ENCODE results near the gene MAP1B.
"Not testable (repeated sequence)": the region's sequence is repeated elsewhere in the genome, so short reads cannot be mapped to it uniquely, and the experiment has no call there.

Gene MAP1B

DNA sequence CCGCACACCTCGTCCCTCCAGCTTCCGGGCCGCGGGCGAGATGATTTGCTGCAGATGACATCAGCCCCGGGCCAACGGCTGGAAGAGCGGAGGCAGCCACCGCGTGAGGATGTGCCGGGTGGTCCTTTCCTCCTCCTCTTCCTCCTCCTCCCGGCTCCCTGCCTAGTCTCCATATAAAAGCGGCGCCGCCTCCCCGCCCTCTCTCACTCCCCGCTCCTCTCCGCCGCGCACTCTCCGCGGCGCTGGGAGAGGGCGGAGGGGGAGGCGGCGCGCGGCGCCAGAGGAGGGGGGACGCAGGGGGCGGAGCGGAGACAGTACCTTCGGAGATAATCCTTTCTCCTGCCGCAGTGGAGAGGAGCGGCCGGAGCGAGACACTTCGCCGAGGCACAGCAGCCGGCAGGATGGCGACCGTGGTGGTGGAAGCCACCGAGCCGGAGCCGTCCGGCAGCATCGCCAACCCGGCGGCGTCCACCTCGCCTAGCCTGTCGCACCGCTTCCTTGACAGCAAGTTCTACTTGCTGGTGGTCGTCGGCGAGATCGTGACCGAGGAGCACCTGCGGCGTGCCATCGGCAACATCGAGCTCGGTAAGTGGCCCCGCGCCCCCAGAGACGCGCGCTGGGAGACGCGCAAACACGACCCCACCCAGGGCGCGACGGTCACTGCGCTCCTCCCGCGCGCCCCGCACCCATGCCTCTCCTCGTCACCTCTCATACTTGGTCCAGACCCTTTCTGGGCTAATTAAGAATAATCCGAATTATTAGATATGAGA lies at the start of gene MAP1B:
MAP1B (plus strand) TSS at position 345 of the 770 bp plus-strand sequence; CDS start at position 402, 57 bp downstream.
- DNase-seq (ENCODE audit: low read depth in 2 of 2) = no peak

DNA sequence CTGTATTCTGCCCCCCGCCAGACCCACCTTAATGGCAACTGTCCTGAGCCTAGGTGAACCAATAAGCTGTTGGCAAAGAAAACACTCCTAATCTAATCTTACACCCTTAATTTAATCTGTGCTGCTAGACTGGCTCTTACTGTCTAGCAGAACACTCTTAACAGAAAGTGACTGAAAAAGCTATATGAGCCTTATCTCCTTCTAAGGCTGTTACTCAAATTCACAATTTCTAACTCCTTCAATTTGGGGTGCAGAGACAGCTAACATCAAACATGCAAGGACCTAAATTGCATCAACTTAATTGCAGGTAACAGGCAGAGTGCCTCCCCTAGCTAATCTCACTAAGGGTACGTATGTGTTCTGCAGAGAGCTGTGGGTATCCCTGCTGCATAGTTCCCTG lies 49.5 kb upstream of the MAP1B start:
- DNase-seq (ENCODE audit: low read depth in 2 of 2) = no peak

DNA sequence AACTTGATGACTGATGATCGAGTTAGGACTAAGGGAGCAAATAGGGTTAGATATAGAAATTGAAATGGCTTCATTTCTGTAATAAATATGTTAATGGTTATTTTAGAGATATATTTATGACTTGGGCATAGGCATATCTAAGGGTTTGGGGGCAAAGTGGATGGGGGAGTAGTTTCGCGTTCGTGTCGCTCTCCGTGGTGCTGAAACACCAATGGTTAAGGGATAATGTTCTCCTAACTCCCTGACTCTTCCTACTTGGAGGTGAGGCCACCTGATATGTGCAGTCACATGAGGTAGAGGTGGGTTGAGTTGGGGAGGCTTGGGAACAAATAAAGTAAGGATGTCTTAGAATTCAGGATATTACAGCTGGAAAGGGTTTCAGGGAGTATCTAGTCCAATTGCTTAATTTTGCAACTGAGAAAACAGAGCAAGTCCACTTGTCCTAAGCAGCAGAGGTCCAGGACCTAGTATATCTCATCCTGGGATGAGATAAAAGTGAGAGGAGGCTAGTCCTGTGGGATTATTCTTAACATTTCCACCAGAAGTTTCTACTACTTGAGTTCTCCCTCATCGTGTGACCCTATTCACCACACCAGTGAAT lies 44.0 kb upstream of the MAP1B start:
- DNase-seq (ENCODE audit: low read depth in 2 of 2) = no peak

DNA sequence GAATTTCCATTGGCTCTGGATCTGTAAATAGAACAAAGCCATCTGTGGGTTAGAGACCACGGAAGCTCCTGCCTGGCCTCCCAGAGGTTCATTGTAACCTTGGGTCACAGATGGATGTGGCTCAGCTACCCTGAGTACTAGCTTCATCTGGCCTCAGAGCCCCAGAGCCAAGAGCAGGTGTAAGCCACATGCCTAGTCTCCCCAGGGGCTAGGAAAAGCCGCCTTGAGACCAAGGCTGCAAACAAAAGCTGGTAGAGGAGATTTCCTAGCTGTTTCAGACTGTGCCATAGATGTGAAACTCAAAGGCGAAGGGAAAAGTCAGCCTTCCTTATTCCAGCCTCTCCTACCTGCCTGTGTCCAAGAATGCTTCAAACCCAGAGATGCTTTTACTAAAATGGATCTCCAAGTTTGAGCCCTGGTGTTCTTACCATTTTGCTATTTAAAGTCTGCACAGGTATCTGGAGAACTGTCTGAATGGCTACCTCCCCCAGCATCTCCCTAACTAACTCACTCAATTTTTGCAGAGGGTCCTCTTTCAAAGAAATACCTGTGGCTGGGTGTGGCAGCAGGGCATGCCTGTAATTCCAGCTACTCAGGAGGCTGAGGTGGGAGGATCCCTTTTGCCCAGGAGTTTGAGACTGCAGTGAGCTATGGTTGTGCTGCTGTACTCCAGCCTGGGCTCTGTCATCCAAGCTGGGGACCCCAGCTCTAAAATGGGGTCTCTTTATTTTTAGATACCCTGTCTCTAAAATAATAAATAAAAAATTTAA lies 42.3 kb upstream of the MAP1B start:
- DNase-seq (ENCODE audit: low read depth in 2 of 2) = no peak

DNA sequence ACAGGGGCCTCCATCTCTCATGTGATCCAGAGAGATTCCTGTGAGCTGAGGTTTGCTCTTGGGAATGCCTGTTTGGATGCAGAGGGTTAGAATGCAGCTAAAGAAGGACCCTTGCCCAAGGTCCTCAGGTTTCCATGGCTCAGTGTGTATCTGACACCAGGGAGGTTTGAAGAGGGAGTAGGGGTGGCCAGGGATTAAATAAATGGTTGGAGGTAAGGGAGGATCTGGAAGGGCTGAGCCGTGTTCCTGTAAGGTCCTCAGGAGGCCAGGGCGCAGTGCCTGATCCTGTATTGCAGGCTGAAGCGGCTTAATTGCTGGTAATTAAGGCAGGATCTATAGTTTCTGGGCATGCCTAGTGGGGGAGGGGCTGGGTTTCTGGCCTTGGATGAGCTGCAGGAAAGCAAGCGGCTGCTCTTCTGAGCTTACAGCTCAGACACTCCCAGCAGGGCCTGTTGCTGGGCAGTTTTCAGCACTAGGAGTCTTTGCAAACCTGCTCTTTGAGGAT lies 41.5 kb upstream of the MAP1B start:
- no peak for DNase-seq (ENCODE audit: low read depth in 2 of 2)

DNA sequence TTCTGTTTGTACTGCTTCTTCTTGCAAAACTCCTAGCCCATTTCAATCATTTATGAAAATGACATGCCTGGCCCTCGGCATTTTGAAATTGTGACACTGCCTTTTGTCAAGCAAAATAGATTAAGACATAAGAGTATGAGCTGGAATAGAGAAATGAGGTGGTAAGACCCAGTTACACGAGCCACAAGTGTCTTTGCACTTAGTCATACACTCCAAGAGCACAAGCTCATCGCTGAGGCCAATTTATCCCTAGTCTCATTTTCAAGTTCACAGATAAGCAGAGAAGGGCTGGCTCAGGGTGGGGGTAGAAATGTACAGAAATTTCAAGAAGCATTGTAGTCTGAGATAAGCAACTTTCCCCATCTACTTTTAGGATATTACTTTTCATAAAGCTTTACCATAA lies 40.6 kb upstream of the MAP1B start:
- no peak for DNase-seq (ENCODE audit: low read depth in 2 of 2)

DNA sequence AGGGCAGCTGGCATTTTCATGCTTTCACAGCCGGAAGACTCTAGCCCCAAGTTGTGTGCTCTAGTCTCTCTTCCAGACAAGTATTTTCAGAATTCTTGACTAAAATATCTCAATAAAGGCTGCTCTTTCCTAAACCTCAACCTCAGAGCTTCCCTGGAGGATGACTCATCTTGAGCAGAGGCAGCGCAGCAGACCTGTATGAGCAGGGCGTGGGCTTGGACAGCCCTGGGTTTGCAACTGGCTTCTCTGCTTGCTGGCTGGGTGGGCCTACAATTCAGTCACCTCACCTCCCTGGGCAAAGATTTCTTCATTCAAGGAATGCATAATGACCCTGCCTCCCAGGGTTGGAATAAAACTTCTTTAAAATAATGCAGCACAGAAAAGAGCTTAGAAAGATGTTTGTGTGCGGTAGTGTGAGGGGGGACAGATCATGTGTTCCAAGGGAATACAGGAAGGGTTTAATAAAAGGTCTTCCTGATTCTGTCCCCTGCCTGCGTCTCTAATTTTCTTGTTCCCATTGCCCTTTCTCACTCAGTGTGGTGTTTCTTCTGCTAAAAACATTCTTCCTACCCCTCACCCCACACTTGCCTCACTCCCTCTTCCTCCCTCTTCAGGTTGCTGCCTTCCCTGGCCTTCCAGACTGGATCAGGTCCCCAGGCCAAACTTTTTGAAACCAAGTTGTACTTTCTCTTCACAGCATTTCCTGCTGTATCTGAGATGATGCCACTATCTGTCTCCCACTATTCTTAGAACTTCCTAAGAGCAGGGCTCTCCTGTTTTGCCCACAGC lies 39.4 kb upstream of the MAP1B start:
- DNase-seq (ENCODE audit: low read depth in 2 of 2) = no peak

DNA sequence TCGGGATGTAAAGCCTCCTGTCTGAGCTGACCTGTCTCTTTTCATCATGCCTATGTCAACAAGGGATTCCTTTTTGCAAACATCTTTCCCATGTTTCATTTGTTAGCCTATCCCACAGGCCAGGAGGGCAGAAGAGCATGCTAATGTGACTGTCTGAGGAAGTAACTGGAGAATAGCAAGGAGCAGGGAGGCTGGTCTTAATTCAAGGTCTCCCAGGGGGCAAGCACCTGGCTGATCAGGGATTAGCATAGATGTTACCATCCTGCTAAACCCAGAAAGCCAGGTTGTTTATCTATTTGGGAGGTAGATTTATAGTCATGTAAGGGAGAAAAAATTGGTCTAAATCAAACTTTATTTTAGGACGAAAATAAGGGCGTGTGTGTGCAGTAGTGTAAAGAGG lies 36.7 kb upstream of the MAP1B start:
- DNase-seq (ENCODE audit: low read depth in 2 of 2) = no peak

DNA sequence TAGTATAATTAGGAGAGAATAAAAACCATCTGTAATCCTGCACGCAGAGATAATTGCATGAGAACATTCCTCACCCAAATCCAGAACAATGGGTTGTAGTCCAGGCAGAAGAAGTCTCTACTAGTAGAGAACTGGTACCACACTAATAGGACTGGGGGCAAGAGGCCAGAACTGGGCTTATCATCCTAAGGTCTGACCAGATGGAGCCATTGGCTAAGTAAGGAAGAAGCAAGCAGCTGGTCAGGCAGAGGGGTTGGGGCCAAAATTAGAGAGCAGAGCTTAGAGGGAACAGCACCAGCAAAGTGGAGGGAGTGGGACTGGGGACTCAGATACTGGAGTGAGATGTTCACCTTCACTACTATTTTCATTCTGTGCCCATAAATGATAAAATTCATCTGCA lies 35.4 kb upstream of the MAP1B start:
- DNase-seq (ENCODE audit: low read depth in 2 of 2) = no peak

DNA sequence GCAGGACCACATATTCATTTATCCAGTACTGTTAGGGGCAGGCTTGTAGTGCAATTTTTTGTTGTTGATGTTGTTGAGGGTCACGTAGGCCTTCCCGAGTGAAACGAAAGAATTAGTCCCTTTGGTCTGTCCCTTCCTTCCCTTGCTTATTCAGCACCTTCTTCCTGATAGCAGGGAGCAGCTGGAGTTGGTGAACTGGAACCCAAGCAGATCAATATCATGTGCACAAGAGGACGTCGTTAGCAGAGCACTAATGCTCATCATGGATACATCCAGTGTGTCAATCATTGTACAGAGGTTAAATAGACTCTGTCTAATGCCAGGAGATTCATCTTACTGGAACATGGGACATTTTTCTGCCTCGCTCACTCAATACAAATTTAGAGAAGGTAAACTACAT lies 33.0 kb upstream of the MAP1B start:
- DNase-seq (ENCODE audit: low read depth in 2 of 2) = no peak

DNA sequence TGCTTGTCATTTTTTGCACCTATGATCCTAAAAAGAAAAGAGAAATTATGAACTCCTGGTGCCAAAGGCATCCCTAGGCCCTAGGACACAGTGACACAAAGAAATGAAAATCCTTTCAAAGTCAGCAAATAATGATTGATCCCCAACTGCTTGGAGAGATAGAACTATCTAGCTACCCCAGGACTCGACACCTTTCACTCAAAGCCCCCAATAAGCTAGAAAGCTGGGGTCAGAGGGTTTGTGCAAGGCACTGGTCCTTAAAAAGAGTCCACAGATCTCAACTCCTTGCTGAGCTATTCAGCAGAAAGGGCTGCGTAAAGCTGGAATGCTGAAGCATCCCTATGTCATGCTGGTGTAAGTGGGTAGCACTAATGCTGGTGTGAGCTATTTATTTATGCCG lies 31.8 kb upstream of the MAP1B start:
- no peak for DNase-seq (ENCODE audit: low read depth in 2 of 2)

DNA sequence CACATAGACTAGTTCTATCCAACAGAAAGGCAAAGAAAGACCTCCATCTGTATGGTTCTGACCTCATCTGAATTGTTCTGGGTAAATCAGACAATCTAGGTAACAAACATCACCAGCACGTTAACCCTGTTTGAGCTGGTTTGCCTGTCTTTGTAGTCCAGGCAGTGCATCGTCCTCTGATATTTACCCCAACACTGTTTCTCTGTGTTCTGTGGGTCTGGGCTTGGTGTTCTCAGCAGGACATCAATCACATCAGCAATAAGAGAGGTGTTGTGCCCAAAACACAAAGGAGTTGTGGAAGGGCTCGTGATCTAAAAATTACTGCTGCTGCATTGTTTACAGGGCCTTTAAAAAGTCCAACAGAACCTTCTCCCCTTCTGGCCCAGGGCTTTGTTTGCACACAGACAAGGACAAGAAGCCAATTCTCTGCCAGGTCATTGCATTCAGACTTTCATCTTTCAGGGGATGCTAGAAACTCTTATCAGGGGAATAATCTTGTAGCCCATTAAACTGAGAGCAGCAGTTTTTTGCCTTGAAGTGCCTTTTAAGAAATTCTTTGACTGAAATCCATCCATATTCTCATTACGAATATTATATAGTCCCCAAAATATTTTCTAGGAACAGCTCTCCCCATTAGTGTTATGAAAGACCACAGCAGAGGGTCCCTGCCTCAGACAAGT lies 30.5 kb upstream of the MAP1B start:
- no peak for DNase-seq (ENCODE audit: low read depth in 2 of 2)

DNA sequence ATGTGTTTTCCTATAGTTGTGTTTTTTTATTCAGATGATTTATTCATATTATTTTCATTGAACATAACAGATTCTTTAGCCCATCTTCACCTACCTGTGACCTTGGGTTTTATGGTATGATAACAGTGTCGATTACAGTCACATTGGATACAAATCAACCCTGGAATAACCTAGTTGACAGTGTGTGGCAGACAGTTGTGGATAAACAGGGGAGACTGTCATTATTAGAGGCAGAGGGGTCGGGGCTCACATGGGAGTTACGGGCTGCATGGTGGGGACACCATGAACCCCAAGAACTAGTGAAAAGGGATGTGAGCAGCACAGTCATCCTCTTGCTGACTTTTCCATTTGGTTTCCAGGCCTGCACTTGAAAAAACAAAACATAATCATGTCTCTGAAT lies 29.9 kb upstream of the MAP1B start:
- no peak for DNase-seq (ENCODE audit: low read depth in 2 of 2)

DNA sequence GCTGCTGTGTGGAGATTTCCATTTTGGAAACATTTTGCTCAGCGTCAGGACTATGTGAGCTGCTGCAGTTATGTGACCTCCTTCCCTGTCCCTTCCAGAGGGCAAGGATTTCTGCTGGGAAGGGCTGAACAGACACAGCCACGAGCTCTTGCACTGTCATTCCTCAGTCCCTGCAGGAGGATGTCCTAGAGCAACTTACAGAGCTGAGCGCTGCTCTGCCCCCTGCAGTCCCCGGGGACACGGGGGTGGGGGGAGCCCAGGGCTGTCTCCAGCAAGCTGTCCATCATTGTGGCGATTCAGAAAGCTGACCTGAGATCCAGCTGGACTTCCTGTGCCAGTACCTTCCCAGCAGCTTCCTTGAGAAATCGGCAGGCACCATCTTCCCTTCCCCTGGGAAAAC lies 28.0 kb upstream of the MAP1B start:
- DNase-seq (ENCODE audit: low read depth in 2 of 2) = no peak

DNA sequence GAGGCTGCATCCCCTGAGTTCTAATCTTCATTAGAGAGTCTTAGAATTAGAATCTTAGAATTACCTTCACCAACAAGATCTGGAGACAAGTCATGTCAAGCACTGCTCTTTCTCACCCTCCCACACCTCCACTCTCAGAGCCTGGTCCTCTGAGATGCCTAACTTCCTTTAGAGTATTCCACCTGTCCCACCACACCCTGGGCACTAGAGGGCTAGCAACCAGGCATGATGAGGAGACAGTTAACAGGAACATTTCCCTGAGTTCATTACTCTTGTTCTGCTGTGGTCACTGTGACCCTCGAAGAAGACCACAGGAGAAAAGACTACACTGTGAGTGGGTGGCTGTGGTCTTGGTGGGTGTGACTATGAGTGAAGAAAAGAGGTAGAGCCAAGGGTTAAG lies 25.2 kb upstream of the MAP1B start:
- DNase-seq (ENCODE audit: low read depth in 2 of 2) = no peak

DNA sequence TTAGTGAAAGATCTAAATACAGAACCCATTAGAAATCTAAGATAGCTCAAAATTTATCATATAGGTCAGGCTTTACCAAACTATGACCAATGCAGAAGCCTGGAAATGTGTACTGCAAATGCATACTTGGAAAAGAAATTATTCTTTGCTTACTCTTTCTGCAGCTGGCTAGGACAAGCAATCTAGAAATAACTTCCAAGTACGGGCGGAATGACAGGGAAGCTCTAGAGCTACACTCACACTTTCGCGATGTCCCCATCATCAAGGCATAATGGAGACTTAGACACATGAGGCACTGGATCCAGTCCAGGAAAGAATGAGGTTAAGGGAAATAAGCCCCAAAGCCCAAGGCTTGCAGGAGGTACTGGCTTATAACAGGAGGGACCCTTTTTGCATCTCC lies 22.4 kb upstream of the MAP1B start:
- DNase-seq (ENCODE audit: low read depth in 2 of 2) = no peak

DNA sequence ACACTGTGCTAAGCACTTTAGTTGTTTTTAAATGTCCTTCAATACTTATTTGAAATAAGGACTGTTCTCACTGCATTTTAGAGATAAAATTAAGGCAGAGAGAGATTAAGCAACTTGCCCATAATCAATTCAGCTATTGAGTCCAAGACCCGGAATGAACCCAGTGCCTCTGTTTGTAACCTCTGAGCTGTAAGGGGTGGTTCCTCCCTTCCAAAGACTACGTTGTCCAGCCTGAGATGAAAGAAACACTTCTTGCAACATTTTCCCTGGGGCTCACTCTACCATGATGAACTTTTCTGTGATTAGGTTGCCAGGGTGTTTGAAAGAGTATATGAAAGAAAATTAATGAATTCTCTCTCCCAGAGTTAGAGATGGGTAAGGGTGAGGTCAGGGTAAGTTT lies 22.0 kb upstream of the MAP1B start:
- DNase-seq (ENCODE audit: low read depth in 2 of 2) = no peak

DNA sequence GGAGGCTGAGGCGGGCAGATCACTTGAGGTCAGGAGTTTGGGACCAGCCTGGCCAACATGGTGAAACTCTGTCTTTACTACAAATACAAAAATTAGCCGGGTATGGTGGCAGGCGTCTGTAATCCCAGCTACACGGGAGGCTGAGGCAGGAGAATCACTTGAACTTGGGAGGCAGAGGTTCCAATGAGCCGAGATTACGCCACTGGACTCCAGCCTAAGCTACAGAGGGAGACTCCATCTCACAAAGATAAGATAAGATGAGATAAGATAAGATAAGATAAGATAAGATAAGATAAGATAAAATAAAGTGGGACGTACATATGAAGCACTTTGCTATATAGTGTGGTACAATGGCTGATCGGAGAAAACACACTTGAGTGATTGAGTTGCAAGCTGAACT lies 17.6 kb upstream of the MAP1B start:
- not testable (repeated sequence) for DNase-seq (ENCODE audit: low read depth in 2 of 2)

DNA sequence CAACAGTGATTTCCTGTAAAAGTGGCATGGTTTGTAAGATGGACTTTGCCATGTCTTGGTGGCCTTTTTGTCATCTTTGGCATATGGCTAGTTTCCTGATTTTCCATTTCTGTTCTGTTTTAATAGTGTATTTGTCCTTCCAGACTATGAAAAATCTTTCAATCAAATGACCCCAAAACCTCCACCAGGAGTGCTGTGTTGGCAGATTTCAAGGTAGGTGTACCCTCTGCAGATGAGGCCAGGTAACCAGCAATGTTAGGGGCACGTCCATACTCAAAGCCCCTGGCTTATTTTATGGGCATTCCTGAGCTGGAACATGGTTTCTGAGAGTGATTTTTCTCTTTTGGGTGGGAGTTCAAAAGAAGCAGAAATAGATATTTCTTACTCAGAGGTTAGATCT lies 15.2 kb upstream of the MAP1B start:
- no peak for DNase-seq (ENCODE audit: low read depth in 2 of 2)

DNA sequence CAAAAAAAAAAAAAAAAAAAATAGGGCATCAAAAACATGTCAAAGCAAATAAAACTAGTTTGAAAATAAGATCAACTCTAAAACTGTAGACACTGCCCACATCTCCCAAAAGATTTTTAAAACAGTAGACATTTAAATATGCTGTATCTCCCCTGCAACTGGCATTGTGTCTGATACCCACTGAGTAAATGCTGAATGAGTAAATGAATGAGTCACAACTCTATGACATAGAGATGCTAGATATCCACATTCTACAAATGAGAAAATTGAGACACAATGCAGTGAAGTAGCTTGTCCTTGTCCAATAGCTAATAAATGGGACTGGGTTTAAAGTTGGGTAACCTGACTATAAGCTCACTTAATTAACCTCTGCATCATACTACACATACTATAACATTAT lies 14.1 kb upstream of the MAP1B start:
- DNase-seq (ENCODE audit: low read depth in 2 of 2) = no peak

DNA sequence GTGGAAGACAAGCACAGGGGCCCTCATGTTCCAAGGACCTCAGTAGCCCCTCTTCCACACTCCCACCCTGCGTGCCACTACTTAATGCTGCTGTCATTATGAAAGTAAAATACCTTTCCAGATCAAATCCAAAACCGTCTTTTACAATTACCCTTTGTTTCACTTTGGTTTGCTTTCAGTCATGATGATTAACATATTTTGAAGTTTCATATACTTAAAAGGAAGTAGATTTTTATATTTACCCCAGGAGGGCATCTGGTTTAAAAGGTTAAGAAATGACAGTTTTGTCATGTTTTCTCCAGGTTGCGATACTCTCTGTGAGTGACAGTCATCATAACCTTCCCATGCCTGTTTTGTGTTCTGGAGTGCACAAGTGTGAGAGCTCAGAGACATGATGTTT lies 13.5 kb upstream of the MAP1B start:
- DNase-seq (ENCODE audit: low read depth in 2 of 2) = no peak

All from stimulated activated CD8-positive, alpha-beta memory T cell treated with anti-CD3 and anti-CD28 coated beads, Interleukin-15, amount 100 ng/mL, for 48 hours (primary cell).